Stimulated activated naive B cell treated with anti-CD40 and anti-IgM and Interleukin-4, amounts not matched to agents 10 μg/mL and 1 μg/mL and 100 μg/mL, for 72 hours (primary cell): ENCODE data around the gene SEMA3C.
A peak's percentile ranks its signal among the peaks of the same experiment; 100 is the strongest.

ENCODE experiments used
- ATAC-seq, 2 donors: fragments of 150-1000 bp; cut with Tn5 transposase; replicated peaks; 2 replicates each; pipeline ENCODE4 v1.10.0; 2021; ENCODE audit warnings: moderate library complexity in 1 of 2
- DNase-seq: peaks from one replicate; pipeline ENCODE4 v3.0.0; 2021
- H3K27ac Mint-ChIP-seq: one replicate; pipeline ENCODE4 v1.8.0; 2022; ENCODE audit warnings: mild to moderate bottlenecking, mixed read lengths
- H3K27me3 Mint-ChIP-seq, 2 donors: one replicate each; pipeline ENCODE4 v1.8.0; 2022; ENCODE audit warnings: mixed read lengths in 2 of 2
- H3K36me3 Mint-ChIP-seq, 2 donors: one replicate each; pipeline ENCODE4 v1.8.0; 2022; ENCODE audit warnings: mixed read lengths in 2 of 2, mild to moderate bottlenecking in 1 of 2
- H3K4me1 Mint-ChIP-seq, 2 donors: one replicate each; pipeline ENCODE4 v1.8.0; 2022; ENCODE audit warnings: mixed read lengths in 2 of 2, mild to moderate bottlenecking in 1 of 2
- H3K4me3 Mint-ChIP-seq, 2 donors: one replicate each; pipeline ENCODE4 v1.8.0; 2022; ENCODE audit warnings: mild to moderate bottlenecking in 2 of 2, mixed read lengths in 2 of 2, moderate library complexity in 1 of 2
- H3K9me3 Mint-ChIP-seq, 2 donors: one replicate each; pipeline ENCODE4 v1.8.0; 2022; ENCODE audit warnings: mixed read lengths in 2 of 2, mild to moderate bottlenecking in 1 of 2

Gene SEMA3C

GRCh38 chr7:80918909-80919721, at the start of gene SEMA3C:
Gene SEMA3C, minus strand, starts transcription at chr7:80919051. Its CDS starts 2,270 bp downstream, at chr7:80916781.
- peak within 1 kb of the TSS; percentile 62 to 85 for H3K4me3 Mint-ChIP-seq
- ATAC-seq: peak; percentile 83 to 88
- peak within 1 kb of the TSS; percentile 42 for H3K27ac Mint-ChIP-seq
- peaks cover 14 to 39% of the 10 kb centered on the region in 2 donors for H3K4me1 Mint-ChIP-seq
- H3K36me3 Mint-ChIP-seq: peaks cover 0 to 3% of the 10 kb centered on the region in 2 donors
- no peaks in the 10 kb centered on the region for H3K9me3 Mint-ChIP-seq
- H3K27me3 Mint-ChIP-seq: peaks cover 34 to 46% of the 10 kb centered on the region in 2 donors
- peak; percentile 39 for DNase-seq

GRCh38 chr7:80968606-80969005, 49.8 kb upstream of the SEMA3C start:
- no peak overlapping the region for H3K27ac Mint-ChIP-seq
- DNase-seq (no peak), ATAC-seq (no peak)
- H3K4me1 Mint-ChIP-seq: no peaks in the 10 kb centered on the region
- H3K4me3 Mint-ChIP-seq: no peak overlapping the region
- H3K36me3 Mint-ChIP-seq: no peaks in the 10 kb centered on the region
- H3K27me3 Mint-ChIP-seq: no peaks in the 10 kb centered on the region
- no peaks in the 10 kb centered on the region for H3K9me3 Mint-ChIP-seq

GRCh38 chr7:80967917-80968297, 49.1 kb upstream of the SEMA3C start:
- Mint-ChIP-seq H3K4me1 (no peaks in the 10 kb centered on the region), H3K36me3 (no peaks in the 10 kb centered on the region), H3K4me3 (no peak overlapping the region), H3K27me3 (no peaks in the 10 kb centered on the region), H3K9me3 (no peaks in the 10 kb centered on the region), H3K27ac (no peak overlapping the region)
- ATAC-seq: no peak
- no peak for DNase-seq

GRCh38 chr7:80967071-80967916, 48.4 kb upstream of the SEMA3C start:
- H3K27ac Mint-ChIP-seq: no peak overlapping the region
- ATAC-seq: no peak

GRCh38 chr7:80960244-80960795, 41.5 kb upstream of the SEMA3C start:
- Mint-ChIP-seq H3K27ac (no peak overlapping the region), H3K9me3 (no peaks in the 10 kb centered on the region), H3K4me1 (peaks cover 0 to 5% of the 10 kb centered on the region in 2 donors), H3K4me3 (no peak overlapping the region), H3K36me3 (no peaks in the 10 kb centered on the region), H3K27me3 (no peaks in the 10 kb centered on the region)
- ATAC-seq (no peak), DNase-seq (no peak)

More at GRCh38 chr7:80967071-80967916, 48.4 kb upstream of the SEMA3C start:
- H3K4me3 Mint-ChIP-seq: no peak overlapping the region
- no peak for DNase-seq
- no peaks in the 10 kb centered on the region for H3K4me1 Mint-ChIP-seq
- no peaks in the 10 kb centered on the region for H3K27me3 Mint-ChIP-seq
- no peaks in the 10 kb centered on the region for H3K9me3 Mint-ChIP-seq
- H3K36me3 Mint-ChIP-seq: no peaks in the 10 kb centered on the region

- Mint-ChIP-seq H3K9me3 (no peaks in the 10 kb centered on the region), H3K4me1 (peaks cover 0 to 5% of the 10 kb centered on the region in 2 donors), H3K4me3 (no peak overlapping the region), H3K27me3 (no peaks in the 10 kb centered on the region), H3K36me3 (no peaks in the 10 kb centered on the region), H3K27ac (no peak overlapping the region)
- DNase-seq (no peak), ATAC-seq (no peak)
Measured at GRCh38 chr7:80957226-80957777, 38.5 kb upstream of the SEMA3C start.

- Mint-ChIP-seq H3K4me3 (no peak overlapping the region), H3K4me1 (peaks cover 0 to 5% of the 10 kb centered on the region in 2 donors), H3K27me3 (no peaks in the 10 kb centered on the region), H3K36me3 (no peaks in the 10 kb centered on the region), H3K9me3 (no peaks in the 10 kb centered on the region), H3K27ac (no peak overlapping the region)
- no peak for ATAC-seq
- no peak for DNase-seq
Measured at GRCh38 chr7:80954191-80954590, 35.3 kb upstream of the SEMA3C start.

- H3K27me3 Mint-ChIP-seq: no peaks in the 10 kb centered on the region
- H3K4me3 Mint-ChIP-seq: no peak overlapping the region
- ATAC-seq: no peak
- no peak overlapping the region for H3K27ac Mint-ChIP-seq
- H3K4me1 Mint-ChIP-seq: no peaks in the 10 kb centered on the region
- H3K36me3 Mint-ChIP-seq: no peaks in the 10 kb centered on the region
- H3K9me3 Mint-ChIP-seq: no peaks in the 10 kb centered on the region
- no peak for DNase-seq
Measured at GRCh38 chr7:80950550-80950967, 31.7 kb upstream of the SEMA3C start.

GRCh38 chr7:80949449-80949848, 30.6 kb upstream of the SEMA3C start:
- no peaks in the 10 kb centered on the region for H3K36me3 Mint-ChIP-seq

GRCh38 chr7:80946858-80947257, 28.0 kb upstream of the SEMA3C start:
- ATAC-seq: no peak

More at GRCh38 chr7:80949449-80949848, 30.6 kb upstream of the SEMA3C start:
- Mint-ChIP-seq H3K27me3 (no peaks in the 10 kb centered on the region), H3K9me3 (no peaks in the 10 kb centered on the region), H3K4me3 (no peak overlapping the region), H3K4me1 (no peaks in the 10 kb centered on the region), H3K27ac (no peak overlapping the region)
- DNase-seq (no peak), ATAC-seq (no peak)

GRCh38 chr7:80945976-80946375, 27.1 kb upstream of the SEMA3C start:
- Mint-ChIP-seq H3K27ac (no peak overlapping the region), H3K36me3 (no peaks in the 10 kb centered on the region), H3K4me1 (no peaks in the 10 kb centered on the region), H3K9me3 (no peaks in the 10 kb centered on the region), H3K4me3 (no peak overlapping the region), H3K27me3 (no peaks in the 10 kb centered on the region)
- ATAC-seq: no peak
- DNase-seq: no peak

More at GRCh38 chr7:80946858-80947257, 28.0 kb upstream of the SEMA3C start:
- H3K27ac Mint-ChIP-seq: no peak overlapping the region
- no peaks in the 10 kb centered on the region for H3K36me3 Mint-ChIP-seq
- no peak overlapping the region for H3K4me3 Mint-ChIP-seq
- no peaks in the 10 kb centered on the region for H3K4me1 Mint-ChIP-seq
- no peak for DNase-seq
- no peaks in the 10 kb centered on the region for H3K9me3 Mint-ChIP-seq
- no peaks in the 10 kb centered on the region for H3K27me3 Mint-ChIP-seq

- Mint-ChIP-seq H3K4me1 (no peaks in the 10 kb centered on the region), H3K4me3 (no peak overlapping the region), H3K27ac (no peak overlapping the region), H3K9me3 (no peaks in the 10 kb centered on the region), H3K27me3 (no peaks in the 10 kb centered on the region), H3K36me3 (no peaks in the 10 kb centered on the region)
- DNase-seq: no peak
- no peak for ATAC-seq
Measured at GRCh38 chr7:80943342-80943741, 24.5 kb upstream of the SEMA3C start.

GRCh38 chr7:80942261-80943041, 23.6 kb upstream of the SEMA3C start:
- Mint-ChIP-seq H3K36me3 (no peaks in the 10 kb centered on the region), H3K9me3 (no peaks in the 10 kb centered on the region), H3K27me3 (no peaks in the 10 kb centered on the region), H3K27ac (no peak overlapping the region), H3K4me1 (no peaks in the 10 kb centered on the region), H3K4me3 (no peak overlapping the region)
- DNase-seq (no peak), ATAC-seq (no peak)
